ENCODE measurements around the gene SYCE3. TPM values are rescaled to one million over a fixed set of nuclear protein-coding genes. Genes with fewer than 3 reads are reported as not detected.

SYCE3 gene, protein sequence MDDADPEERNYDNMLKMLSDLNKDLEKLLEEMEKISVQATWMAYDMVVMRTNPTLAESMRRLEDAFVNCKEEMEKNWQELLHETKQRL
- not detected for polyA plus RNA-seq (2012; ENCODE audit: insufficient read depth, insufficient read length, low read depth)

DNA sequence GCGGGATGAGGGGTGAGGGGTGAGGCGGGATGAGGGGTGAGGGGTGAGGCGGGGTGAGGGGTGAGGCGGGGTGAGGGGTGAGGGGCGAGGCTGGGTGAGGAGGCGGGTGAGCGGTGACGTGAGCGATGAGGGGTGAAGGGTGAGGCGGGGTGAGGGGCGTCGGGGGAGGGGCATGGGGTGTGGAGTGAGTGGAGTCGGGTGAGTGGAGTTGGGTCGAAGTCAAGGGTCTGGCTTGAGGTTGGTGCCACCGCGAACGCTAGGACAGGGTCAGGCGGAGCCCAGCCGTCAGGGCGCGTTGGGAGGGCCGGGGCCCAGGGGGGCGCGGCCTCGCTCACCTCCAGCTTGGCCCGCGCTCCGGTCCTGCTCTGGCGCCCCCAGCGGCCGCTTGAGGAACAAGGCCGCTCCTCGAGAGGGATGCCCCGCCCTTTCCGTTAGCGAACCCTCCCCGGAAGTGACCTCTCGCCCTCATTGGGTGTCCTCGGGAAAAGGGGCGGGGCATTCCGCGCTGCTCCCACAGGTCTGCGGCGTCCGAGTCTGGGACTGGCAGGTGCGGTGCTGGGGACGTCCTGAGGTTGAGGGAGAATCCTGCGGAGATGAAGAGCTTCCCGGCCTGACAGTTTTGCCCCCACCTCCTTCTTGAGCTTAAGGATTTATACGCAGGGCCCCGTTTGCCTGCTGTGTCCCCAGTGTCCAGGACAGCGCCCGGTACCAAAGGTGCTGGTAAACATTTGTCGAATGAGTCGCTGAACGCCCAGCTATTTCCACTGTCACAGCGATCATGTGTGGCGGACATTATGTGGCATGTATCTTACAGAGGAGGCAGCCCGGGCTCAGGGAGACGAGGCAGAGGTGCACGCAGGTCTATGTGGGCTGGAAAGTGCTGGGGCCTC, at the start of gene SYCE3:
TSS of gene SYCE3 (minus strand) at position 397 of the 890 bp plus-strand sequence. CDS start 6,514 bp downstream, outside the sequence.
- peak; percentile 99 for DNase-seq
- H3K4me3 ChIP-seq (ENCODE audit: low read depth, low read length) = peak within 1 kb of the TSS; percentile 73
- H3K36me3 ChIP-seq = no peaks in the 10 kb centered on the region
- H3K9me3 ChIP-seq = no peaks in the 10 kb centered on the region
- TF ChIP-seq, protein P1, sequence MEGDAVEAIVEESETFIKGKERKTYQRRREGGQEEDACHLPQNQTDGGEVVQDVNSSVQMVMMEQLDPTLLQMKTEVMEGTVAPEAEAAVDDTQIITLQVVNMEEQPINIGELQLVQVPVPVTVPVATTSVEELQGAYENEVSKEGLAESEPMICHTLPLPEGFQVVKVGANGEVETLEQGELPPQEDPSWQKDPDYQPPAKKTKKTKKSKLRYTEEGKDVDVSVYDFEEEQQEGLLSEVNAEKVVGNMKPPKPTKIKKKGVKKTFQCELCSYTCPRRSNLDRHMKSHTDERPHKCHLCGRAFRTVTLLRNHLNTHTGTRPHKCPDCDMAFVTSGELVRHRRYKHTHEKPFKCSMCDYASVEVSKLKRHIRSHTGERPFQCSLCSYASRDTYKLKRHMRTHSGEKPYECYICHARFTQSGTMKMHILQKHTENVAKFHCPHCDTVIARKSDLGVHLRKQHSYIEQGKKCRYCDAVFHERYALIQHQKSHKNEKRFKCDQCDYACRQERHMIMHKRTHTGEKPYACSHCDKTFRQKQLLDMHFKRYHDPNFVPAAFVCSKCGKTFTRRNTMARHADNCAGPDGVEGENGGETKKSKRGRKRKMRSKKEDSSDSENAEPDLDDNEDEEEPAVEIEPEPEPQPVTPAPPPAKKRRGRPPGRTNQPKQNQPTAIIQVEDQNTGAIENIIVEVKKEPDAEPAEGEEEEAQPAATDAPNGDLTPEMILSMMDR (IDR thresholded peaks at IDR 0.05; ENCODE audit: low read depth, low read length) = peak; percentile 88
- no peaks in the 10 kb centered on the region for H3K4me1 ChIP-seq
- H3K27me3 ChIP-seq = 0 out of 2 replicates have a peak, but pooled peaks cover 4% of the 10 kb centered on the region

DNA sequence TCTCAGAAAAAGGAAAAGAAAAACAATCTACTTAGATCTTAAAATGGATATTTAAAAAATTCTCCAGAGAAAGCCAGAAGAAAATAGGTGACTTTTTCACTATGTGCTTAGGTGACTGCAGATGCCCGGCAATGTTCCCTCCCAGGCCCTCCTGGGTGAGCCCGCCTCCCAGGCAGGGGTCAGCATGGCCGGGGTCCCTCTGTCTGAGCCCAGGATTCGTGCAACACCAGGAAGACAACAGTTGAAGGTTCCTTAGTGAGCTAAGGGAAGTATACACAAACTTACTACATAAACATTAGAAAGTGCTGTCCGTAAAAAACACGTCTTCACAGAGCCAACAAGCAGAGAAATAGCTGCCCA, 49.4 kb upstream of the SYCE3 start:
- no peaks in the 10 kb centered on the region; the same call in 1 of the 2 replicates for H3K9me3 ChIP-seq
- H3K36me3 ChIP-seq = peaks cover 8% of the 10 kb centered on the region
- DNase-seq = no peak
- H3K27me3 ChIP-seq = 0 out of 2 replicates have a peak, but pooled peaks cover 4% of the 10 kb centered on the region
- H3K4me1 ChIP-seq = no peaks in the 10 kb centered on the region
- H3K4me3 ChIP-seq (ENCODE audit: low read depth, low read length) = no peak overlapping the region
- TF ChIP-seq, protein P1 (IDR thresholded peaks at IDR 0.05; ENCODE audit: low read depth, low read length) = no peak

DNA sequence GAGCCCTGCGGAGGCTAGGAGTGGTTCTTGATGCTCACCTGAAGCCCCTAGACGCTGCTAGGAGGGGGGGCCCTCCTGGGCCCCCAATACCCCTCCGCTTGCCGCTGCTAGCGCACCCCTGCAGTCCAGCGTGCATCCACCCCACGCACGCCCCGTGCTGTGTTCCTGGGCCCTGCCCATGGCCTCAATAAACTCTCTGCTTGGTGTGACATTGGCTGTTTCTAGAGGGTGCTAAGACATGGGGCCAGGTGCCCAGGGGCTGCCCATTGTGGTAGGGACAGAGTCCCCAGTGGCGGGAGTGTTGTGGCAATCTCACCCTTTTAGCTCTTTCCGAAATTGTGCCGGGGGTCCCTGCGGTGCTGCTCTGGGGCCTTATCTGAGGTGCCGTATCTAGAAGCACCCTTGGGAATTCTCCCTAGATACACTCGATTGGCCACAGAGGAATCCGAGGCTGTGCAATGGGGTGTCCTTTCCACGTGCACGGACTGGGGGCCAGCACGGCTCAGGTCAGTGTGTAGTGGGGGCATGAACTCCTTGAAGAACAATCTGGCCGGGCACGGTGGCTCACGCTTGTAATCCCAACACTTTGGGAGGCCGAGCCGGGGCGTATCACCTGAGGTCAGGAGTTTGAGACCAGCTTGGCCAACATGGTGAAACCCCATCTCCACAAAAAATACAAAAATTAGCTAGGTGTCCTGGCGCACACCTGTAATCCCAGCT, 48.8 kb upstream of the SYCE3 start:
- peaks cover 11% of the 10 kb centered on the region for H3K36me3 ChIP-seq
- 0 out of 2 replicates have a peak, but pooled peaks cover 4% of the 10 kb centered on the region for H3K27me3 ChIP-seq
- TF ChIP-seq, protein P1 (IDR thresholded peaks at IDR 0.05; ENCODE audit: low read depth, low read length) = no peak
- no peak for DNase-seq
- H3K4me3 ChIP-seq (ENCODE audit: low read depth, low read length) = no peak overlapping the region
- H3K9me3 ChIP-seq = no peaks in the 10 kb centered on the region; the same call in 1 of the 2 replicates
- no peaks in the 10 kb centered on the region for H3K4me1 ChIP-seq

DNA sequence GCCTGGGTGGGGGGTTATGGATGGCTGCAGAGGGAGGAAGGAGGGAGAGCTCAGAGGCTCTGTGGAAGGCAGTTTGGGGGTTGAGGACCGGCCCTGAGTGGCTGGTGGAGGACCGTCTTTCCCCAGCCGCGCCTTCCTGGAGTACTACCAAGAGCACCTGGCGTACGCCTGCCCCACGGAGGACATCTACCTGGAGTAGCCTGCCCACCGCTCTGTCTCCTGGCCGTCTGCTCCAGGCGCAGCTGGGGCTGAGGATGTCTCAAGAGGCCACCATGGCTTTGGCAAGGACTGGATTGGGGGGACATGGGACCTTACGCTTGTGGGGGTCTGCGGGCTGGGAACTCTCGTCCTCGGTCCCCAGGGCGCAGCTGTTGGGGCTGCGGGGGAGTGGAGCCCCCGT, 47.9 kb upstream of the SYCE3 start:
- Histone ChIP-seq H3K36me3 (peaks cover 20% of the 10 kb centered on the region), H3K4me1 (no peaks in the 10 kb centered on the region), H3K4me3 (ENCODE audit: low read depth, low read length) (no peak overlapping the region), H3K9me3 (no peaks in the 10 kb centered on the region; the same call in 1 of the 2 replicates), H3K27me3 (0 out of 2 replicates have a peak, but pooled peaks cover 4% of the 10 kb centered on the region)
- no peak for DNase-seq
- TF ChIP-seq, protein P1 (IDR thresholded peaks at IDR 0.05; ENCODE audit: low read depth, low read length) = no peak

DNA sequence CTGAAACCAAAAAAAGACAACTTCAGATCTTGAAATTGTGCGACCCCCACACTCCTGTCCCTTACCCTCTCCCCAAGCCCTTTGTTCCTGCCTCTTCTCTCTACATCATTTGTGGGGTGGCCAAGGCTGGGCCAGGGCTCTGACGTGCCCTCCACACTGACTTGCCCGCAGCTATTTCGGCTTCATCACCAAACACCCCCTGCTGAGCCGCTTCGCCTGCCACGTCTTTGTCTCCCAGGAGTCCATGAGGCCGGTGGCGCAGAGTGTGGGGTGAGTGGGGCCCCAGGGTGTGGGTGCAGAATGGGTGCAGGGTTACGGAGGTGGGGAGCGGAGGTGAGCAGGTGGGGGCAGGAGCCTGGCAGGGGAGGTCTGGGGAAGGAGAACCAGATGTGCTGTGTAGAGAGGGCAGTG, 47.3 kb upstream of the SYCE3 start:
- TF ChIP-seq, protein P1 (IDR thresholded peaks at IDR 0.05; ENCODE audit: low read depth, low read length) = no peak
- DNase-seq = no peak
- Histone ChIP-seq H3K4me3 (ENCODE audit: low read depth, low read length) (no peak overlapping the region), H3K9me3 (no peaks in the 10 kb centered on the region; the same call in 1 of the 2 replicates), H3K4me1 (no peaks in the 10 kb centered on the region), H3K27me3 (0 out of 2 replicates have a peak, but pooled peaks cover 1% of the 10 kb centered on the region), H3K36me3 (peaks cover 25% of the 10 kb centered on the region)
